GM03348 (cell line): ENCODE results near the gene HSD17B1.
"Not testable (repeated sequence)": the region's sequence is repeated elsewhere in the genome, so short reads cannot be mapped to it uniquely, and the experiment has no call there.

Experiments
- DNase-seq: peaks from one replicate; pipeline ENCODE4 v3.0.0; 2012; ENCODE audit warnings: low spot score

HSD17B1 gene

GRCh38 chr17:42526031-42526444 is 26.7 kb upstream of the HSD17B1 start:
- DNase-seq, result peak; percentile 55

DNA sequence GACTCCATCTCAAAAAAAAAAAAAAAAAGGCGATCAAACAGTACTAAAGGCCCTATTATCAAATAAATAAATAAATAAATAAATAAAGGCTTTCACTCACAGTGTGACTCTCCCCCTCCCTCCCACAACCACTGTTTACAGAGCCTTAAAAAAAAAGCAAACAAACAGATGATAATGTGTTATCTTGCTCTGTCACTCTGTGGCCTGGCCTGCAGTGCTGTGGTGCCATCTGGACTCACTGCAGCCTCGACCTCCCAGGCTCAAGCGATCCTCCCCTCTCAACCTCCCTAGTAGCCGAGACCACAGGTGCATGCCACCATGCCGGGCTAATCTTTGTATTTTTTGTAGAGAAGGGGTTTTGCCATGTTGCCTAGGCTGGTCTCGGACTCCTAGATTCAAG is 24.8 kb upstream of the HSD17B1 start:
- no peak for DNase-seq

DNA sequence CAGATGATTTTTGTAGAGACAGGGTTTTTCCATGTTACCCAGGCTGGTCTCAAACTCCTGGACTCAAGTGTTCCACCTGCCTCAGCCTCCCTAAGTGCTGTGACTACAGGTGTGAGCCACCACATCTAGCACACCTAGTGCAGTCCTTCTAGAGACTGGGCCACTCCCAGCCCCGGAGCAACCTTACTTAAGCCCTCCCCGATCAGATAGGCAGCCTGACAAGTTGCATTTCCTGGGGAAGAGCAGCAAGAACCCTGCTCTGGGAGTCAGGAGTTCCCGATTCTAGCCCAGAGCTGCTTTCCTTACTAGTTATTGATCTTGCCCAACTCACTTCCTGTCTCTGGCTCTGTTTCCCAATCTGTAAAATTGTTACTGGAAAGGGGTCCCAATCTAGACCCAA is 23.7 kb upstream of the HSD17B1 start:
- DNase-seq, result no peak

DNA sequence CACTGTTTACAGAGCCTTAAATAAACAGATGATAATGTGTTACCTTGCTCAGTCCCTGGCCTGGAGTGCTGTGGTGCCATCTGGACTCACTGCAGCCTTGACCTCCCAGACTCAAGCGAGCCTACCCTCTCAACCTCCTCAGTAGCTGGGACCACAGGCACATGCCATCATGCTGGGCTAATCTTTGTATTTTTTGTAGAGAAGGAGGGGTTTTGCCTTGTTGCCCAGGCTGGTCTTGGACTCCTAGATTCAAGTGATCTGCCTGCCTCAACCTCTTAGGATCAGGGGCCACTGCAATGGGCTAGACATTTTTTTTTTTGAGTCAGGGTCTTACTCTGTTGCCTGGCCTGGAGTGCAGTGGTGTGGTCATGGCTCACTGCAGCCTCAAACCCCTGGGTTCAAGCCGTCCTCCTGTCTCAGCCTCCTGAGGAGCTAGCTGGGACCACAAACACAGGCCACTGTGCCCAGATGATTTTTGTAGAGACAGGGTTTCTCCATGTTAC is 21.7 kb upstream of the HSD17B1 start:
- no peak for DNase-seq

- peak; percentile 73 for DNase-seq
Measured at GRCh38 chr17:42531455-42532354, 21.0 kb upstream of the HSD17B1 start.

GRCh38 chr17:42535155-42536047 is 17.3 kb upstream of the HSD17B1 start:
- DNase-seq, result no peak

DNA sequence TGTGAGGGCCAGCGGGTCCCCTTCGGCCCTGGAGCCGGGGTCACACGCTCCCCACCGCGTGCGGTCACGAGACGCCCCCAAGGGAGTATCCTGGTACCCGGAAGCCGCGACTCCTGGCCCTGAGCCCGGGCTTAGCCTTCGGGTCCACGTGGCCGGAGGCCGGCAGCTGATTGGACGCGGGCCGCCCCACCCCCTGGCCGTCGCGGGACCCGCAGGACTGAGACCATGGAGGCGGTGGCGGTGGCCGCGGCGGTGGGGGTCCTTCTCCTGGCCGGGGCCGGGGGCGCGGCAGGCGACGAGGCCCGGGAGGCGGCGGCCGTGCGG is 16.7 kb upstream of the HSD17B1 start, which contains the start of gene NAGLU:
Gene NAGLU (plus strand): TSS at position 194 of the 324 bp plus-strand sequence. CDS start 32 bp downstream, at position 226.
- DNase-seq, result peak; percentile 99

DNA sequence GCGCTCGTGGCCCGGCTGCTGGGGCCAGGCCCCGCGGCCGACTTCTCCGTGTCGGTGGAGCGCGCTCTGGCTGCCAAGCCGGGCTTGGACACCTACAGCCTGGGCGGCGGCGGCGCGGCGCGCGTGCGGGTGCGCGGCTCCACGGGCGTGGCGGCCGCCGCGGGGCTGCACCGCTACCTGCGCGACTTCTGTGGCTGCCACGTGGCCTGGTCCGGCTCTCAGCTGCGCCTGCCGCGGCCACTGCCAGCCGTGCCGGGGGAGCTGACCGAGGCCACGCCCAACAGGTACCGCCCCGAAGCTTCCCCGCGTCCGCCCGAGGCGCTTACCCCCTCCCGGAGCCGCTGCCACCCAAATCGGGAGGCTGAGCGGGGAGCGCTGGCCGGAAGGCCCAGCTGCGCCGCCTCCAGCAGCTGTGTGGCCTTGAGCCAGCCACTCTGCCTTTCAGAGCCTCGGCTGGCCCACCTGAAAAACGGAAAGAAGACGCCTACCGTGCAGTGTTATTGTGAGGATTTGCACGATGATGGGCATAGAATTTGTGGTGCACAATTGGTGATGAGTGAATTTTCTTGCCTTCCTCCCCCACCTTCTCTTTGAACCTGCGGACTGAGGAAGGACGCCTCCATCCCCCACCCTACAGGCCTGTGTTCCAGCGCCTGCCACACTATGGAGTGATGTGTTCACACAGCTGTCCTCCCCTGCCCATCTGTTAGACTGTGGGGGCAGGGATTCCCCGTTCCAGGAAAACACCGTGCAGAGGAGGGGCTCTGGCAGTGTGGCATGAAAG is 16.2 kb upstream of the HSD17B1 start:
- DNase-seq, result peak; percentile 95

DNA sequence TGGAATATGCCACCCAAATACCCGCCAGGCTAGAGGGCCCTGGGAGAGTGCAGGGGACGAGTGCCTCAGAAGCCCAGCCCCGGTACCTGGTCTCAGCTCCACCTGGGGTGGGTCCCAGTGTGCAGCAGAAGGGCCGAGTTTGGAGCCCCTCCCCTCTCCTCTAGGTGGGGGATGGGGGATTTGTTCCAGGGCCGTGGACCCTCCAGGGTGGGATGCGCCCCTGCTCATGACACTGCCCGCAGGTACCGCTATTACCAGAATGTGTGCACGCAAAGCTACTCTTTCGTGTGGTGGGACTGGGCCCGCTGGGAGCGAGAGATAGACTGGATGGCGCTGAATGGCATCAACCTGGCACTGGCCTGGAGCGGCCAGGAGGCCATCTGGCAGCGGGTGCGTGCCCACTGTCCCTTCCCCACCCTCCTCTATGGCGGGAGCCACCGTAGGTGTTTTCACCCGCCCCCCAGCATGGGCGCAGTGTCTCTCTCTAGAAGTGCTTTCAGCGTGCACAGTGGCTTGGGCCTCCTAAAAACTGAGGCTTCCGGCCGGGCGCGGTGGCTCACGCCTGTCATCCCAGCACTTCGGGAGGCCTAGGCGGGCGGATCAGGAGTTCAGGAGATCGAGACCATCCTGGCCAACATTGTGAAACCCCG is 15.4 kb upstream of the HSD17B1 start:
- DNase-seq, result no peak

DNA sequence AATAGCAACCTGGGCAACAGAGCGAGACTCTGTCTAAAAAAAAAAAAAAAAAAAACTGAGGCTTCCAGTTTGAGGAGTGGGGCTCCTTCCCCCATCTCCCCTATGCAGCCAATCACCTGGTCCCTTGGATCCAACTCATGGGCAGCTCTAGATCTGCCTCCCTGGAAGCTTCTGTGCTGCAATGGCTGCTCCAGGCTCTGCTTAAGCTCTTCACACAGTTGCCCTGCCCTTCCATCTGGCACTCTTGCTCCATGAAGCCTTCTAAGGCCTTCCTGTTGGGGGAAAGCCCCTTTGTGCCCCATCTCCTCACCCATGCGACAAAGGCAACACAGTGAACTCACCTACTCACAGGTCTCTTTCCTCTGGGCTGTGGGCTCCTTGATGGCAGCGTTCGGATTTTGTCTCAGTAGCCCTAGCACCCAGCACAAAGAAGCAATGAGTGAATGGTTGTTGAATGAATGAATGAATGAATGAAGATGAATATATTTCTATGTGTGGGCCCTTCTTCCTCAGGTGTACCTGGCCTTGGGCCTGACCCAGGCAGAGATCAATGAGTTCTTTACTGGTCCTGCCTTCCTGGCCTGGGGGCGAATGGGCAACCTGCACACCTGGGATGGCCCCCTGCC is 14.8 kb upstream of the HSD17B1 start:
- DNase-seq, result no peak

DNA sequence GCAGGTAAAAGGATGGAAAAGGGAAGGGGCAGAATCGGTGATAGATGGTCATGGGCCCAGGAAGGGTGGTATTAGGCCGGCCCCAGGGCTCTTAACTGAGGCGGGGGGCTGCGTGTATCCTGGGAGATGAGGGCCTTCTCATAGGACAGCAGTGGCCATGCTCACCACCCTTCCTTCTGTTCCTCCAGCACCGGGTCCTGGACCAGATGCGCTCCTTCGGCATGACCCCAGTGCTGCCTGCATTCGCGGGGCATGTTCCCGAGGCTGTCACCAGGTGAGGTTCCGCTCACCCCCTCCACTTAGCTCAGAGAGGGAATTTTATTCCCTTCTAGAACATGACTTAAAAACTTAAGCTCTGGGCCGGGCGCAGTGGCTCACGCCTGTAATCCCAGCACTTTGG is 14.2 kb upstream of the HSD17B1 start:
- DNase-seq, result no peak

DNA sequence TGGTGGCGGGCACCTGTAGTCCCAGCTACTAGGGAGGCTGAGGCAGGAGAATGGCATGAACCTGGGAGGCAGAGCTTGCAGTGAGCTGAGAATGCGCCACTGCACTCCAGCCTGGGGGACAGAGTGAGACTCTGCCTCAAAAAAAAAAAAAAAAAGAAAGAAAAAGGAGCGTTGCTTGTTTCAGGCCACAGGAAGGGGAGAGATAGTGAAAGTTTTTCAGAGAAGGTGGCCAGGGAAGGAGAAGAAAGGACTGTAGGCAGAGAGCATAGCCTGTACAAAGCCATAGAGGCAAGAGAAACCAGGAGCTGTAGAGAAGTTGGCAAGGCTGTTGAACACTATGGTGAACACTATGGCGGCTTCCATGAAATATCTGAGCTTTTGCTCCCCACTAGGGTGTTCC is 12.2 kb upstream of the HSD17B1 start:
- not testable (repeated sequence) for DNase-seq

- DNase-seq, result no peak
Measured at GRCh38 chr17:42541041-42541833, 11.5 kb upstream of the HSD17B1 start.

DNA sequence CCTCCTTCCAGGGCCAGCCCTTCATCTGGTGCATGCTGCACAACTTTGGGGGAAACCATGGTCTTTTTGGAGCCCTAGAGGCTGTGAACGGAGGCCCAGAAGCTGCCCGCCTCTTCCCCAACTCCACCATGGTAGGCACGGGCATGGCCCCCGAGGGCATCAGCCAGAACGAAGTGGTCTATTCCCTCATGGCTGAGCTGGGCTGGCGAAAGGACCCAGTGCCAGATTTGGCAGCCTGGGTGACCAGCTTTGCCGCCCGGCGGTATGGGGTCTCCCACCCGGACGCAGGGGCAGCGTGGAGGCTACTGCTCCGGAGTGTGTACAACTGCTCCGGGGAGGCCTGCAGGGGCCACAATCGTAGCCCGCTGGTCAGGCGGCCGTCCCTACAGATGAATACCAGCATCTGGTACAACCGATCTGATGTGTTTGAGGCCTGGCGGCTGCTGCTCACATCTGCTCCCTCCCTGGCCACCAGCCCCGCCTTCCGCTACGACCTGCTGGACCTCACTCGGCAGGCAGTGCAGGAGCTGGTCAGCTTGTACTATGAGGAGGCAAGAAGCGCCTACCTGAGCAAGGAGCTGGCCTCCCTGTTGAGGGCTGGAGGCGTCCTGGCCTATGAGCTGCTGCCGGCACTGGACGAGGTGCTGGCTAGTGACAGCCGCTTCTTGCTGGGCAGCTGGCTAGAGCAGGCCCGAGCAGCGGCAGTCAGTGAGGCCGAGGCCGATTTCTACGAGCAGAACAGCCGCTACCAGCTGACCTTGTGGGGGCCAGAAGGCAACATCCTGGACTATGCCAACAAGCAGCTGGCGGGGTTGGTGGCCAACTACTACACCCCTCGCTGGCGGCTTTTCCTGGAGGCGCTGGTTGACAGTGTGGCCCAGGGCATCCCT is 9.3 kb upstream of the HSD17B1 start:
- no peak for DNase-seq

GRCh38 chr17:42544874-42545283 is 7.8 kb upstream of the HSD17B1 start:
- no peak for DNase-seq

- not testable (repeated sequence) for DNase-seq
Measured at GRCh38 chr17:42545755-42546505, 6.8 kb upstream of the HSD17B1 start.

- DNase-seq, result no peak
Measured at GRCh38 chr17:42547001-42547461, 5.7 kb upstream of the HSD17B1 start.

- no peak for DNase-seq
Measured at GRCh38 chr17:42547698-42548069, 5.0 kb upstream of the HSD17B1 start.
